Measurements from ENCODE around the gene RAB11FIP4.

The RAB11FIP4 gene

DNA sequence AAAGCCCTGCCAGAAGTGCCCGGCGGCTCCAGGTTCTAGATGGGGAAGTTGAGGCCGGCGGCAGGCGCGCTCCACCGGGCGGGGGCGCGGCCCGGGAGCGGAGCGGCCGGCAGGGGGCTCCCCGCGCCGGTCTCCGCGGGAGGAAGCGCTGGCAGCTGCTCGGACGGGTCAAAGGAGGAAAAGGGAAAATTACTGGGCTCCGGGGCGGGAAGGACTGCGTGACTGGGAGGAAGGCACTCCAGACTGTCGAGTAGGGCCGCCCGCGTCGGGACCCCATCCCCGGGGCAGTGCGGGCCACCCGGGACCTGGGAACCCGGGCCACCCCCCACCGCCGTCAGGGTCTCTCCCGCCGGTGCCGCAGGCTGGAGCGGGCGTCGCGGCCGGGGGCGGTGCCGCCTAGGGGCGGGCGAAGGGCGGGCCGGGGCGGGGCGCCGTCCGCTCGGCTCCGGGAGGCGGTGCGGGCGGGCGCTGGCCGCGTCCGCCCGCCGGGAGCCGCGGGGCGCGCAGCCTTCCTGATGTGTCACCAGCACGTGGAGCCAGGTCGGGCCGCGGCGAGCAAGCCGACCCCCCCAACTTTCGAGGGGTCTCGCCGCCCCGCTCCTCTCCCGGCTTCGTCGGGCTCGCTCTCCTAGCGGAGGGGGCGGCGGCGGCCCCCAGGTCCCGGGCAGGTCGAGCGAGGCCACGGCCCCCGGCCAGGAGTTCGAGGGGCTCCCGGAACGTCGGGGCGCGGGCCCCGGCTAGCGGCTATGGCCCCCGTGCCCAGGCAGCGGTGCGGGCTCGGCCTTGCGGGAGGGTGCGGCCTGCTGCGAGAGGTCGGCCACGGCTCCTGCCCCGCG lies 167.5 kb downstream of the RAB11FIP4 start:
- TF ChIP-seq, protein P1, sequence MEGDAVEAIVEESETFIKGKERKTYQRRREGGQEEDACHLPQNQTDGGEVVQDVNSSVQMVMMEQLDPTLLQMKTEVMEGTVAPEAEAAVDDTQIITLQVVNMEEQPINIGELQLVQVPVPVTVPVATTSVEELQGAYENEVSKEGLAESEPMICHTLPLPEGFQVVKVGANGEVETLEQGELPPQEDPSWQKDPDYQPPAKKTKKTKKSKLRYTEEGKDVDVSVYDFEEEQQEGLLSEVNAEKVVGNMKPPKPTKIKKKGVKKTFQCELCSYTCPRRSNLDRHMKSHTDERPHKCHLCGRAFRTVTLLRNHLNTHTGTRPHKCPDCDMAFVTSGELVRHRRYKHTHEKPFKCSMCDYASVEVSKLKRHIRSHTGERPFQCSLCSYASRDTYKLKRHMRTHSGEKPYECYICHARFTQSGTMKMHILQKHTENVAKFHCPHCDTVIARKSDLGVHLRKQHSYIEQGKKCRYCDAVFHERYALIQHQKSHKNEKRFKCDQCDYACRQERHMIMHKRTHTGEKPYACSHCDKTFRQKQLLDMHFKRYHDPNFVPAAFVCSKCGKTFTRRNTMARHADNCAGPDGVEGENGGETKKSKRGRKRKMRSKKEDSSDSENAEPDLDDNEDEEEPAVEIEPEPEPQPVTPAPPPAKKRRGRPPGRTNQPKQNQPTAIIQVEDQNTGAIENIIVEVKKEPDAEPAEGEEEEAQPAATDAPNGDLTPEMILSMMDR (IDR thresholded peaks at IDR 0.05; ENCODE audit: control extremely low read depth, extremely low read depth, low read depth, missing control alignments) = peak; percentile 67
- POLR2A ChIA-PET = no interaction called here
- peak; percentile 84 for DNase-seq (ENCODE audit: extremely low spot score)
- CTCF ChIA-PET = interaction anchor here (0.8 to 7.1 kb wide), 10 partner anchors 10 to 284 kb away, joined by 3 to 50 read pairs (median 4); no protein-coding TSS in a partner anchor

DNA sequence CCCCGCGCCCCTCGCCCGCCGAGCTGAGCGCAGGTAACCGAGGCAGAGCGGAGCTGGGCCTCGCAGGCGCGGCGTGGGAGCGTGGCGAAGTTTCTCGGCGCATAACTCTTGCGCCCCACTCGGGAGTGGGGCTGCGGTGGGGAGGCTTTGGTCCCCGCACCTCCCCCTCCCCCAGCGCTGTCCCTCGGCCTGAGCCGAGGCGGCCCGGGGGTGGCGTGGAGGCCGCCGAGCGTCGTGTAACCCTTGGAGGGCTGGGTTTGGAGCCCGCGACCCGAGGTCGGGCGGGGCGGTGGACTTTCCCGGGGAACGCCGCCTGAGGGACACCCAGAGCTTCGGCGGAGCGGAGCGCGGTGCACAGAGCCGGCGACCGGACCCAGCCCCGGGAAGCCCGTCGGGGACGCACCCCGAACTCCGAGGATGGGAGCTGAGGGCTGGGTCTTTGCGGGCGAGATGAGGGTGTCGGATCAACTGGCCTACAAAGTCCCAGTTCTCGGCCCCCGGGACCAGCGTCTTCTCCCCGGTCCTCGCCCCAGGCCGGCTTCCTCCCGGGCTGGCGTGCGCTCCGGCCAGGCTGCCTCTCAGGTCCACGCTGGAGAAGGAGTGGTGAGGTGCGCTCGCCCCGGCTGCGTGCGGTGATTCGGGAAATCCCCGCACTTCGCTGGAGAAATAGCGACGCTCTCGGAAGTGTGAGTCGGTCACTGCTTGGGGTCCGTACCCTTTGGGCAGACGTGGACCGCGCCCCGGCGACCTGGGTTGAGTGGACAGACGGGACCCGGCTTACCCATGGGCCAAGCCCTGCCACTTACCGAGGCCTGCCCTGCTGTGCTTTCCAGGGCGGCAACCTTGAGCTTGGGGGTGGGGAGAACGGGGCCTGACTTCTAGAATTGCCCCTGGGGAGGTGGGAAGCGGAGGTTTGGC lies 168.4 kb downstream of the RAB11FIP4 start:
- DNase-seq (ENCODE audit: extremely low spot score) = no peak
- POLR2A ChIA-PET = no interaction called here
- CTCF ChIA-PET = interaction anchor here (0.8 to 7.1 kb wide), 6 partner anchors 14 to 342 kb away, joined by 3 to 50 read pairs (median 4); partner anchors contain the start of gene UTP6
- TF ChIP-seq, protein P1 (IDR thresholded peaks at IDR 0.05; ENCODE audit: control extremely low read depth, extremely low read depth, low read depth, missing control alignments) = no peak

DNA sequence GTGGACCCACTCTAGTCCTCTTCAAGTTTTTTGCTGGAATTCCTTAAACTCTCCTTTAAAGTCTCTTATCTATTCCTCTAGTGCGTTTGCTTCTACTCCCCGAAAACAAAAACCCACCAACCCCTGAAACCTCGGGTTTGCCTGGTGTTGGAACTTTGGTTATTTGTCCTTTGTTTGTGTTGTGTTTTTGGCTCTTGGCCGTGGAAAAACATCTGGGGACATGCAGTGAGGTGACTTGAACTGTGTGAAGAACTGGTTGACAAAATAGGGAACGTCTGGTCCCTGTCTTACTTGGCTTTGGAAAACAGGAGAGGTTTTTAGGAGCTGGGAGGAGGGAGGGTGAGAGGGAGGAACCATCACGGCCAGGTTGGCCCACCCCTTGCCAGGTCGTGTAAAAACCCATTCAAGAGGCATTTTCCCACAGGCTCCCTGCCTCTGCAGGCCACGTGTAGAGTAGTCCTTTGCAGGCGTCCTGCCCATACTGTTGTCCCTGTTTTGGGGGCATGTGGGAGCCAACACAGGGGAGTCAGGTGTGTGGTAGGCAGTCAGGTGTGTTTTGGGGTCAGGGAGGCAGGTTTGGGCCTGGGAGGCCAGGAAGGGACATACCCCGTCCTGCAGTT lies 169.3 kb downstream of the RAB11FIP4 start:
- ChIA-PET POLR2A (no interaction called here), CTCF (interaction anchor here (2.1 to 7.1 kb wide), 3 partner anchors 26 to 341 kb away, joined by 4 to 50 read pairs (median 7); partner anchors contain the start of gene UTP6)
- TF ChIP-seq, protein P1 (IDR thresholded peaks at IDR 0.05; ENCODE audit: control extremely low read depth, extremely low read depth, low read depth, missing control alignments) = no peak
- DNase-seq (ENCODE audit: extremely low spot score) = no peak

DNA sequence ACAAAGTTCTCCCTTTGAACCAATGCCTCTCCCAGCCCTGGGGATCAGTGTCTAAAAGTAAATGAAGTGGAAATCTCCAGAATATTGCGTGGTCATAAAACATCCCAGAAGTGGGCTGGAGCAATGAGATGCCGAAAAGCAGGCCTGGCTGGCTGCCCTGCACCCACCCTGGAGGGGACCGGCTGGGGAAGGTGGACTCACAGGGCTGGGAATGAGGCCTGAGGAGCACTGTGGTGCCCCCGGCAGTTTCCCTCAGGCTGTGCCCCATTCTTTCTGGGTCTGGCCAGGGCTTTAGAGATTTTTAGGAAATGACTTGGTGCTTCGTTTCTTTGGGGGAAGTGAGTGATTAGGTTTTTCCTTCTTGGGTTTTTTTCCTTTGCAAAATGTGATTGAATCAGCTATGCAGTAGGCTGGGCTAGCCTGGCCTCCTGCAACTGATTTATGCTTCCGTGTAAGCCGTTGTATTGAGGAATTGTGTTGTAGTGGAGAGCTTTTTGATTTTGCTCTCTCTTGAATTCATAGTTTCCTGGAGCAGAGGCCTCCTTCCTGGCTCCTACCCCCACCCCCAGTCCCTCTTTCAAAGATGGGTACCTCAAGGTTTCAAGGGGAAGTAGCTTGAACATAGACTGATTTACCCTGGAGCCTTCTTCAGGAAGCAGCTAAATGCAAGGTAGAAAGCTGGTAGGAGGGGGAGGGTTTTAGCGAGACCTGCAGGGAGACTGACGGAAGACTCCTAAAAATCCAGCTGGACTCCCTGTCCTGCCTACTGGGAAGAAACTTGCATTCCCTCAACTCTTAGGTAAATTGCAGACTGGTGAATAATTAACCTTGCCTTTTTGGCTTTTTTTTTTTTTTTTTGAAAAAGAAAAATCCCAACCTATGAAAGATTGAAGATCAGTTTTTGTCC lies 170.2 kb downstream of the RAB11FIP4 start:
- CTCF ChIA-PET = interaction anchor here (1.2 to 7.1 kb wide), 4 partner anchors 27 to 340 kb away, joined by 3 to 50 read pairs (median 6); partner anchors contain the start of gene UTP6
- POLR2A ChIA-PET = no interaction called here
- TF ChIP-seq, protein P1 (IDR thresholded peaks at IDR 0.05; ENCODE audit: control extremely low read depth, extremely low read depth, low read depth, missing control alignments) = no peak
- no peak for DNase-seq (ENCODE audit: extremely low spot score)

DNA sequence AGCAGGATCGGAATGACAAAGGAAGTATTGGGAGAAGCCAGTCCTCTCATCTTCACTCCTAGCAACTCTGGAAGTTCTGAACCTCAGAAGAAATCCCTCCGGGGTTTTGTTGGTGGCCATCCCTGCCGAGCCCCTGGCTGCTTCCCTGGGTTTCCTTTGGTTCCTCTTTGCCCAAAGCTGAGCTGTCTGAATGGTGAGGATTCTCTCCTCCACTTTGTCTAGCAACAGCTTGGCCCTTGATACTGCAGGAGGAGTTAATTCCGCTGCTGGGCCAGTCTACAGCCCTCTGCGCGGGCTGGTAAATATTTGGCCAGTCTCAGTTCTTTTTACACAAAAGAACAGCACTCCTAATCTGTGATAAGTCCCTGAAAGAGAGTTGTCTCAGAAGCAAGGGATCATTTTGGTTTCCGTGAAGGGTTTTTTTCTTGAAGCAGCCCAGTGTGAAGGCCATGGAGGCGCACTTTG lies 170.9 kb downstream of the RAB11FIP4 start:
- no peak for DNase-seq (ENCODE audit: extremely low spot score)
- CTCF ChIA-PET = interaction anchor here (0.8 to 7.1 kb wide), 5 partner anchors 10 to 339 kb away, joined by 3 to 50 read pairs (median 4); partner anchors contain the start of gene UTP6
- TF ChIP-seq, protein P1 (IDR thresholded peaks at IDR 0.05; ENCODE audit: control extremely low read depth, extremely low read depth, low read depth, missing control alignments) = no peak
- POLR2A ChIA-PET = no interaction called here
